HG02981 (cell line): ENCODE data around the gene G6PC3.

Source experiments
- ATAC-seq: cut with Tn5 transposase; IDR thresholded peaks from one replicate; pipeline ENCODE4 v1.9.1; 2021; ENCODE audit warnings: mild to moderate bottlenecking, moderate library complexity; ENCODE audit not compliant: unreplicated experiment

The G6PC3 gene

GRCh38 chr17:44059101-44059892 is 11.2 kb upstream of the G6PC3 start:
- no peak for ATAC-seq

GRCh38 chr17:44061446-44061845 is 9.1 kb upstream of the G6PC3 start:
- no peak for ATAC-seq

- ATAC-seq: no peak
These were observed 7.7 kb upstream of the G6PC3 start for GRCh38 chr17:44062871-44063270.

- no peak for ATAC-seq
These were observed 6.6 kb upstream of the G6PC3 start for GRCh38 chr17:44063704-44064639.

GRCh38 chr17:44065668-44066203 is 4.8 kb upstream of the G6PC3 start:
- ATAC-seq: no peak

- ATAC-seq: peak; percentile 65
These were observed 4.2 kb upstream of the G6PC3 start, which contains the start of gene LSM12 for GRCh38 chr17:44066204-44066930. Gene LSM12, minus strand, starts transcription at chr17:44066671. Its CDS starts 84 bp downstream, at chr17:44066587.

- no peak for ATAC-seq
These were observed 3.0 kb upstream of the G6PC3 start for GRCh38 chr17:44067545-44067940.

GRCh38 chr17:44069974-44070454 is 521 bp upstream of the G6PC3 start:
- no peak for ATAC-seq

GRCh38 chr17:44071198-44071520 is 624 bp downstream of the G6PC3 start:
- ATAC-seq: no peak

- ATAC-seq: no peak
These were observed 1.2 kb downstream of the G6PC3 start for GRCh38 chr17:44071772-44072171.

- ATAC-seq: no peak
These were observed 3.8 kb downstream of the G6PC3 start for GRCh38 chr17:44074231-44074910.

- ATAC-seq: no peak
These were observed 4.4 kb downstream of the G6PC3 start for GRCh38 chr17:44074911-44075285.

GRCh38 chr17:44075598-44076293 is 5.2 kb downstream of the G6PC3 start:
- ATAC-seq: no peak

GRCh38 chr17:44076716-44077594 is 6.4 kb downstream of the G6PC3 start:
- no peak for ATAC-seq

GRCh38 chr17:44077595-44077909 is 7.0 kb downstream of the G6PC3 start:
- ATAC-seq: no peak

- ATAC-seq: no peak
These were observed 7.9 kb downstream of the G6PC3 start for GRCh38 chr17:44078412-44078811.

- no peak for ATAC-seq
These were observed 9.6 kb downstream of the G6PC3 start for GRCh38 chr17:44079877-44080821.

- ATAC-seq: no peak
These were observed 11.1 kb downstream of the G6PC3 start for GRCh38 chr17:44081681-44082080.
